Sigmoid colon (tissue), 4 donors: ENCODE data around the gene CABYR.
"Not testable (repeated sequence)": the region's sequence is repeated elsewhere in the genome, so short reads cannot be mapped to it uniquely, and the experiment has no call there.

Experiments
- CTCF ChIP-seq, 4 experiments: fragments of 450-650 bp in 3 of 4; fragments of 200-600 bp in 1 of 4; IDR thresholded peaks; one replicate each; pipeline ENCODE4 v1.5.1; 2016 to 2019; ENCODE audit warnings: antibody characterized with exemption in 4 of 4, mild to moderate bottlenecking in 3 of 4, moderate library complexity in 2 of 4
- EP300 ChIP-seq, 4 donors: sonication (generic); formaldehyde crosslinking; IDR thresholded peaks; one replicate each; pipeline ENCODE4 v1.6.1; 2017; ENCODE audit warnings: antibody characterized with exemption in 4 of 4
- POLR2A ChIP-seq, 2 donors: fragments of 450-650 bp; IDR thresholded peaks; one replicate each; pipeline ENCODE4 v1.6.1; 2016; ENCODE audit warnings: antibody characterized with exemption in 2 of 2, mild to moderate bottlenecking in 2 of 2, moderate library complexity in 2 of 2

- TF ChIP-seq CTCF, EP300, POLR2A (IDR thresholded peaks at IDR 0.05): not testable (repeated sequence)
These were observed 10.7 kb downstream of the CABYR start for GRCh38 chr18:24149591-24149990.
